Panc1 (cell line): ENCODE data around the gene PLA2G2C. TPM values are rescaled to one million over a fixed set of nuclear protein-coding genes. Genes with fewer than 3 reads are reported as not detected.
A peak's percentile ranks its signal among the peaks of the same experiment; 100 is the strongest.

Source experiments
- ATAC-seq: fragments of 200-7000 bp; cut with Tn5 transposase; 2 replicates; pipeline ENCODE4 v1.9.1; 2020; ENCODE audit warnings: mild to moderate bottlenecking, moderate library complexity
- Bru-seq: library from RNA; stranded (reverse); fragments of 400-500 nt; gene quantifications from one replicate; lab custom pipeline; 2021; lab: Mats Ljungman, UMichigan
- BruChase-seq, 2 experiments: library from RNA; stranded (reverse); fragments of 400-500 nt; gene quantifications; one replicate each; lab custom pipeline; 2021; lab: Mats Ljungman, UMichigan
- BruUV-seq: library from RNA; stranded (reverse); fragments of 400-500 nt; replicated peaks from 2 replicates; lab custom pipeline; 2021; lab: Mats Ljungman, UMichigan
- CTCF ChIA-PET: fragments of 300-600 bp; sonication (Branson Sonifier 250); formaldehyde crosslinking; loops from one replicate; lab custom pipeline; 2022; ENCODE audit warnings: antibody characterized with exemption; lab: Charles Lee
- POLR2A ChIA-PET: fragments of 300-600 bp; sonication (Branson Sonifier 250); formaldehyde crosslinking; loops from one replicate; lab custom pipeline; 2022; ENCODE audit warnings: antibody characterized with exemption; lab: Charles Lee
- DNase-seq: peaks from one replicate; pipeline ENCODE4 v3.0.0-alpha.2; 2010; ENCODE audit warnings: low read depth, low spot score
- H3K27ac ChIP-seq: 2 replicates; pipeline ENCODE4 v1.5.1; 2011; ENCODE audit warnings: mild to moderate bottlenecking, low read length, inconsistent platforms
- H3K27me3 ChIP-seq: fragments of 200-500 bp; sonication (Bioruptor generic); 2 replicates; pipeline ENCODE4 v1.6.0; 2014; ENCODE audit warnings: low read length, inconsistent platforms; ENCODE audit not compliant: control insufficient read depth, insufficient read depth
- H3K36me3 ChIP-seq: fragments of 200-500 bp; sonication (Bioruptor generic); 2 replicates; pipeline ENCODE4 v1.5.1; 2014; ENCODE audit warnings: inconsistent platforms, mild to moderate bottlenecking, low read length, moderate library complexity; ENCODE audit not compliant: control insufficient read depth, insufficient read depth
- H3K4me1 ChIP-seq: 2 replicates; pipeline ENCODE4 v1.5.1; 2011; ENCODE audit warnings: inconsistent platforms, mild to moderate bottlenecking, low read length, moderate library complexity; ENCODE audit not compliant: control insufficient read depth, insufficient read depth
- H3K4me3 ChIP-seq, 2 experiments: 2 replicates each; pipeline ENCODE4 v1.5.1; 2011 to 2012; ENCODE audit warnings: low read depth in 2 of 2, low read length in 2 of 2, mild to moderate bottlenecking in 2 of 2, inconsistent platforms in 1 of 2, moderate library complexity in 1 of 2
- H3K9me3 ChIP-seq: fragments of 200-500 bp; sonication (Bioruptor generic); 2 replicates; pipeline ENCODE4 v1.5.1; 2014; ENCODE audit warnings: low read depth, mild to moderate bottlenecking, inconsistent platforms, low read length, moderate library complexity; ENCODE audit not compliant: control insufficient read depth, insufficient read depth
- CTCF ChIP-seq: fragments of 450-650 bp; IDR thresholded peaks from 2 replicates; pipeline ENCODE4 v1.5.1; 2017; ENCODE audit warnings: mild to moderate bottlenecking
- POLR2AphosphoS5 ChIP-seq: IDR thresholded peaks from 2 replicates; pipeline ENCODE4 v1.6.1; 2012; ENCODE audit warnings: mild to moderate bottlenecking, low read depth, low read length, moderate library complexity
- REST ChIP-seq, 2 experiments: IDR thresholded peaks; 2 replicates each; pipeline ENCODE4 v1.6.1; 2011 to 2012; ENCODE audit warnings: low read depth in 2 of 2, control low read depth in 1 of 2, low read length in 1 of 2, mild to moderate bottlenecking in 1 of 2, moderate library complexity in 1 of 2; ENCODE audit not compliant: insufficient read depth in 1 of 2
- SIN3A ChIP-seq: IDR thresholded peaks from 2 replicates; pipeline ENCODE4 v1.6.1; 2012; ENCODE audit warnings: low read depth, mild to moderate bottlenecking, low read length, moderate library complexity, borderline replicate concordance; ENCODE audit not compliant: insufficient read depth
- TCF7L2 ChIP-seq: IDR thresholded peaks from 2 replicates; pipeline ENCODE4 v1.6.1; 2011; ENCODE audit warnings: mild to moderate bottlenecking, low read depth, low read length, inconsistent platforms
- in situ Hi-C: cut with HindIII; loops from 2 replicates; pipeline ENCODE4 v1.10.0; 2016; ENCODE audit warnings: low sequenced_read_pairs, low pct_unique_long_range_greater_than_20kb
- intact Hi-C: fragments of 100-400 bp; cut with micrococcal nuclease; formaldehyde crosslinking; loops from one replicate; pipeline ENCODE4 v1.10.0; 2022; ENCODE audit not compliant: unreplicated experiment
- long read RNA-seq: library from polyadenylated mRNA; unstranded; transcript quantifications from one replicate; pipeline ENCODE4 v2.0.0, GENCODE V29; 2021; ENCODE audit not compliant: unreplicated experiment
- polyA plus RNA-seq: library from polyadenylated mRNA; unstranded; fragments of >200 nt; gene quantifications from one replicate; pipeline ENCODE4 v1.2.1, GENCODE V29; 2012; ENCODE audit warnings: missing spikeins; ENCODE audit not compliant: insufficient read length
- total RNA-seq: library from RNA; stranded (reverse); gene quantifications from one replicate; pipeline ENCODE4 v1.2.1, GENCODE V29; 2021; ENCODE audit not compliant: unreplicated experiment

PLA2G2C gene
- total RNA-seq (not detected), Bru-seq, nascent RNA (not detected), BruChase-seq, experiment 1, labeled RNA remaining after a 2-hour chase (percentile 6 among the genes with signal in this experiment), BruChase-seq, experiment 2, labeled RNA remaining after a 6-hour chase (not detected)
- not detected for polyA plus RNA-seq
- long read RNA-seq: 0 reads

- Histone ChIP-seq H3K4me3 (peak within 1 kb of the TSS; percentile 21 to 41), H3K4me1 (no peaks in the 10 kb centered on the region; the same call in 1 of the 2 replicates), H3K27me3 (peaks cover 34% of the 10 kb centered on the region), H3K9me3 (no peaks in the 10 kb centered on the region), H3K27ac (no peak within 1 kb of the TSS), H3K36me3 (no peaks in the 10 kb centered on the region)
- peak; percentile 77 for ATAC-seq
- CTCF ChIA-PET: no interaction called here
- in situ Hi-C loops: no loop called here
- no peak for DNase-seq
- POLR2A ChIA-PET: interaction anchor here (0.6 kb wide), 1 partner anchor 972 kb away, joined by 6 read pairs; no protein-coding TSS in a partner anchor
- BruUV-seq: no TSS peak
- intact Hi-C loops: no loop called here
- TF ChIP-seq POLR2AphosphoS5 (no peak), SIN3A (no peak), CTCF (no peak), REST (IDR thresholded peaks at IDR 0.05; ENCODE audit: insufficient read depth in 1 of 2, low read depth in 2 of 2, low read length in 1 of 2) (no peak), TCF7L2 (no peak)
These were observed at the start of gene PLA2G2C, which contains the start of gene UBXN10 for GRCh38 chr1:20185834-20186782. Gene PLA2G2C (minus strand): TSS chr1:20186518. CDS start chr1:20177363, 9,155 bp downstream. Gene UBXN10 (plus strand): TSS chr1:20186096. CDS start chr1:20190562, 4,466 bp downstream.

GRCh38 chr1:20234788-20235535 is 48.6 kb upstream of the PLA2G2C start:
- no peak overlapping the region for H3K4me3 ChIP-seq
- H3K9me3 ChIP-seq: no peaks in the 10 kb centered on the region
- no TSS peak for BruUV-seq
- ChIA-PET CTCF (no interaction called here), POLR2A (no interaction called here)
- TF ChIP-seq TCF7L2 (no peak), CTCF (no peak), REST (IDR thresholded peaks at IDR 0.05; ENCODE audit: insufficient read depth in 1 of 2, low read depth in 2 of 2, low read length in 1 of 2) (no peak), POLR2AphosphoS5 (no peak), SIN3A (no peak)
- ATAC-seq: no peak
- no peaks in the 10 kb centered on the region for H3K4me1 ChIP-seq
- intact Hi-C loops: no loop called here
- H3K27ac ChIP-seq: no peak overlapping the region
- DNase-seq: no peak
- no peaks in the 10 kb centered on the region for H3K36me3 ChIP-seq
- in situ Hi-C loops: no loop called here
- peaks cover 19% of the 10 kb centered on the region for H3K27me3 ChIP-seq
